Activated CD8-positive, alpha-beta memory T cell treated with anti-CD3 and anti-CD28 coated beads for 24 hours (primary cell): ENCODE results near the gene MED27.

Experiments used
- DNase-seq: peaks from one replicate; pipeline ENCODE4 v3.0.0-alpha.2; 2020

Gene MED27, protein sequence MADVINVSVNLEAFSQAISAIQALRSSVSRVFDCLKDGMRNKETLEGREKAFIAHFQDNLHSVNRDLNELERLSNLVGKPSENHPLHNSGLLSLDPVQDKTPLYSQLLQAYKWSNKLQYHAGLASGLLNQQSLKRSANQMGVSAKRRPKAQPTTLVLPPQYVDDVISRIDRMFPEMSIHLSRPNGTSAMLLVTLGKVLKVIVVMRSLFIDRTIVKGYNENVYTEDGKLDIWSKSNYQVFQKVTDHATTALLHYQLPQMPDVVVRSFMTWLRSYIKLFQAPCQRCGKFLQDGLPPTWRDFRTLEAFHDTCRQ

DNA sequence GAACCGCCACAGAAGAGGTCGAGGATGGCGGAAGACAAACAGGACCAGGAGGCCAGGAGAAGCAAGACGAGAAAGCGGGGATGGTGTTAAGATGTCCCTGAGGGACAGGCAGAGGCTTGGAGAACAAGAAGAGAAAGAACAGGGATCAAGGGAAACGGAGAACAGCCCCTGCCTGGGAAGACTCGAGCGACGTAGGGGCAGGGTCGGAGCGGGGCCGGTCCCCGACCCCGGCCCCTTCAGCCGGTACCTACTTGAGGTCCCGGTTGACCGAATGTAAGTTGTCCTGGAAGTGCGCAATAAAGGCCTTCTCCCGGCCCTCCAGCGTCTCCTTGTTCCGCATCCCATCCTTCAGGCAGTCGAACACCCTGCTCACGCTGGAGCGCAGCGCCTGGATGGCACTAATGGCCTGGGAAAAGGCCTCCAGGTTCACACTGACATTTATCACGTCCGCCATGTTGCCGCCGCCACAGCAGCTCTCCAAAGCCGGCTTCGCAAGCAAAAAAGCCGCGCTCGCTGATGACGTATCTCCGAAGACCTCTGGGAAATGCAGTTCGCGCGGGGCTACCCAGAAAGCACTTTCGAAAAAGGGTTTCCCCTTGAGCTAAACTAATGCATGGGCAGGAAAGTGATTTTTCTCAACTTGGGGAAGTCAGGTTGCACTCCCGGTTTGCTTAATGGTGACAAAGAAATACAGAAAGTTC is at the start of gene MED27:
Gene MED27 (minus strand): TSS at position 477 of the 701 bp plus-strand sequence. CDS start 23 bp downstream, at position 454.
- peak; percentile 95 for DNase-seq

DNA sequence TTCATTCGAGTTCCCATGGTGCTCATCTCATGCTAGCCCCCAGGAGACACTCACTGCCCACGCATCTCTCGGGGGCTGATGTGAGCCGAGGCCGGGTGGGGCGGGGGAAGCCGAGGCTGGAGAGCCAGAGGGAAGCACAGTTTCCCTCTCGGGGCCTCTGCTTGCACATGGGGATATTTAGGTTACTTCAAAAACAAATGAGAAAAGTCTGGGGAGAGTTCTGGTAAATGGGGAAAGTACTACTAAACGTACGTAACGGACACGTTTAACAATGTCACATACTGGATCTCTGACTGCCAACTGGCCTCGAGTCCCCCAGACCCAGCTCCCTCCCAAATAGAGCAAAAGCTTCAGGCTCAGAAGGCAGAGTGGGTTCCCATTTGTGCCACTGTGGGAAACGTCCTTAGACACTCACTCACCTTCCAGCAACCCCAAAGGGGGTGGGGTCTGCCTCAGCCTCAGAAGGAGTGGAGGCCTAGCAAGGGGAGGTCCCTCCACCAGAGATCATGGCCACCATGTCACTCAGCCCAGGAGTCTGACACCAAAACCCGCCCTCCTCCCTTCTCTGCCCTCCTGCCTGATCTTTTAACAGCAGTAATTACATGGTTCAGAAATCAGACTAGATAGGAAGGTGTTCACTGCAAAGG is 48.3 kb upstream of the MED27 start:
- DNase-seq: no peak

DNA sequence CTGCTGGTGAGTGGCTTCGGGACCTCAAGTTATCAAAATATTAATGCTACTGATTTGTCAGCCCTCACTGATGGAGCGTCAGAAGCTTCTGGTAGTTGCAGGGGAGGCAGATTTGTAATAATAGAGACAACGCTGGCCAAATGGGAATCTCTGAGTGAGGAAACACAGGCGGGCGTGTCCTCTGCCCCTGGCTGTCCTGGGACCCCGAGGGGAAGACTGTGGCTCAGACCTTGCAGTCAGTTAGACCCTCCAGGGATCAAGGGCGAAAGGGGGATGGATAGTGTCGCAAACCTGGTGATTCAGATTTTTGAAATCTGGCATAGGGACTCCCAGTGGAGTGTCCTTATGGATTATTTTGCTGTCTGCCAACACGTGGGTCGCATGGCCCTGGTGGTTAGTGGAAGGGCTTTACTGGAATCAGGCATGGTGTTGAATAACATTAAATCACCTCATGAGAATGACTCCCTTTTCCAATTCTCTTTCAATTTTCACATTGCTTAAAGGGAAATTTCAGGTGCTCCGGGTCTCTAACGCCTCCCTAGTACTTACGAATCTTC is 47.1 kb upstream of the MED27 start:
- no peak for DNase-seq

DNA sequence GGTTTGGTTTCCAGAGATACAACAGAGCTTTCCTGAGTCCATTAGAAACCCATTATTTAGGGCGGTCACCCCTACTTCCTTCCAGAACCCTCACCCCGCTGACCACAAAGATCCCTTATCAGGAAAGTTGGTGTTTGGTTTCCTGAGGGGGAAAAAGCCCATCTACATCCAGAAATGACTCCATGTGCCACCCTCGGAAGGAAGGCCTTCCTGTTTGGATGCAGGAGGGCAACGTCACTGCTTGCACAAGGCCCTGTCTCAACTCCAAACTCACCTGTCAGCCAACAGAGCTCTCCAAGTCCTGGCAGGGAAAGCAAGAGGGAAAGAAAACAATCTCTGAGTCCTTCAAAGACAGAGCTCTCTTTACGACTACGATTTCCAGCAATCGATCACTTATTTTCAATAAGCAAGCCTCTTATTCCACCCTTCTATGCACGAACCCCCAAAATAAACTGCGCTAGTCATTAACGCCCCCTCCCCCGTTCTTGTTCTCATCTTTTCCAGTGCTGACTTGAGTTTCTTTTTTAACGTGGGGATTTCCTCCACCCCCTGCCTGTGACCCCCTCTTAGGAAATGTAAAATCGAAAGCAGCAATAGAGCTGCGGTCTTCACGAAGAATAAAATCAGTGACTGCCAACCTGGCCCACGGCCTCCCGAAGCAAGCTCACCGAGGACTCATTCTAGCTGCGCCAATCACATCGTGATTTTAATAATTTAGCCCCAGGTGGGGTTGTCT is 46.4 kb upstream of the MED27 start:
- no peak for DNase-seq

DNA sequence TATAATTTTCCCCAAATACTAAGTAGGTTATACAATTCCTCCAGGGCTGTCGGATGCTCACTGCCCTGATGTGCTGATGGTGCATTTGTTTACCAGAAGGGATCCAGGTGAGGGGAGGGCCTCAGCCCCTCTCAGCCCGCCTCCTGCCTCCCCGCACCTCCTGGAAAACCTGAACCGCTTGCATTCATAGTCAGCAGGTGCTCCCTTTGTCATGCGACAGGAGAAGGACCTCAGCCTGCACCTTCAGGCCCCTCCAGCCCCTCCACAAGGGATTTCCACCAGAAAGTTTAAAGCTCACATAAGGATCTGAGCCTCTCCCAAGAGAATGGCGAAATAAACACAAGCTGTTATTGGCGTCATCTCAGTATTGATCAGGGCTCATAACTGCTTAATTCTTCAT is 45.7 kb upstream of the MED27 start:
- DNase-seq: no peak

DNA sequence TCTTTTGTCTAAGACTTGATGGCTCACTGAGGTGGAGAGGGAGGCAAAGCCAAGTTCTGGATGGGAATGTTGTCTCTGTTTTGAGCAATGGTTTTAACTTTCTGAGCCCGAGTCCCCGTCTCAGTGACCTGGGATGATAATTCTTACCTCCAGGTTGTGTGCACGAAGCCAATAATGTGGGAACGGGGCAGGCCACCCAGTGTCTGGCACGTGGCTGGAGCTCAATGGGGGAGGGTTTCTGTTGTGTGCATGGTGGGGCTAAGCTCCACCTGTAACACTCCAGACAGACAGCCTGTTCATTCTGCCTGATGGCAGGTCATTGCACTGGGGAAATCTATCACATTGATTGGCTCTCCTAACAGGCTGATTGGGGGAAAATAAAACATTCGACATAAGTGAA is 45.1 kb upstream of the MED27 start:
- no peak for DNase-seq

DNA sequence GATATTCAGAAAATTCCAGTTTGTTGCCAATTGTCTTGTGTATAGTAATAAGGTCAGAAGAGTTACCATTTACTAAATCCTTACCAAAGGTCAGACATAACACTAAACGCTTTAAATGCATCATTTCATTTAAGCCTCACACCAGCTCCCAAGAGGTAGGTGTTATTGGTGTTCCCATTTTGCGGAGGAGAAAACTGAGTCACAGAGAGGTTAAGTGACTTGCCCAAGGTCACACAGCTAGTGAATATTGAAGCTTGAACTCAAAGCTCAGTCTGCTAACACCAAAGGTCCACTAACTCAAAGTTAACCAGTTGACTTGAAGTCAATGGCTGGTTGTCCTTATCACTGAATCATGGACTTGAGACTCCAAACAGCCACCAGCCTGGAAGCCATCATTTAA is 41.4 kb upstream of the MED27 start:
- no peak for DNase-seq

DNA sequence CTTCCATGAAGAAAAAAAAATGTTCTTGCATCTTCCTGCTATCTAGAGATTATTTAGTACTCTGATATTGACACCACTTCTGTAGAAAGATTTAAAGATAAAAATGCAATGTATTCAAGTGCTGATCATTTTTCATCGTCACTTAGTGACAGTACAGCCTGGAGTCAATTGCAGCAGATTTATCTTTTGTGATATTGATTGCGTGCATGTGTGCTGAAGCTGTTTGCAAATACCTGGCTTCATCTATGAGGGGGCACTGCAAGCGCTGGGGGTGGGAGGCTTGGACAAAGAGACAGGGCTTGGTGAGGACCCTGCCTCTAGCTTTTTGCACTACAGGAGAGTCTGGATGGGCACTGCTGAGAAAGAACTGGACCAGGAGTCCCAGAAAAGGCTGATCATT is 38.0 kb upstream of the MED27 start:
- DNase-seq: no peak

DNA sequence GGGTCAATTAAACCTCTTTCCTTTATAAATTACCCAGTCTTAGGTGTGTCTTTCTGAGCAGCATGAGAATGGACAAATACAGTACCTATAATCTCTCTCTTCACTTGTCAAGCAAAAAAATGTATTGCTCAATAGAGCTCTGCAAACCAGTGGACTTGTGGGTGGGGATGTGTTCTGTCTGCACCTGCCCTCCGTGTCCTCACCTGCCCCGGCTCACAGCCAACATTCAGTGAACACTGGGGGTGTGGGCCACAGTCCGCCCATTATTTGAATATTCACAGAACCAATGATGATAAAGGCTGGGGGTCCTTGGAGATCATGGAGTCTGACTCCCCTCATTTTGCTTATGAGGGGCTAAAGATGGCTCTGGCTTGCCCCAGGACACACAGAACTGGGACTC is 36.9 kb upstream of the MED27 start:
- no peak for DNase-seq

DNA sequence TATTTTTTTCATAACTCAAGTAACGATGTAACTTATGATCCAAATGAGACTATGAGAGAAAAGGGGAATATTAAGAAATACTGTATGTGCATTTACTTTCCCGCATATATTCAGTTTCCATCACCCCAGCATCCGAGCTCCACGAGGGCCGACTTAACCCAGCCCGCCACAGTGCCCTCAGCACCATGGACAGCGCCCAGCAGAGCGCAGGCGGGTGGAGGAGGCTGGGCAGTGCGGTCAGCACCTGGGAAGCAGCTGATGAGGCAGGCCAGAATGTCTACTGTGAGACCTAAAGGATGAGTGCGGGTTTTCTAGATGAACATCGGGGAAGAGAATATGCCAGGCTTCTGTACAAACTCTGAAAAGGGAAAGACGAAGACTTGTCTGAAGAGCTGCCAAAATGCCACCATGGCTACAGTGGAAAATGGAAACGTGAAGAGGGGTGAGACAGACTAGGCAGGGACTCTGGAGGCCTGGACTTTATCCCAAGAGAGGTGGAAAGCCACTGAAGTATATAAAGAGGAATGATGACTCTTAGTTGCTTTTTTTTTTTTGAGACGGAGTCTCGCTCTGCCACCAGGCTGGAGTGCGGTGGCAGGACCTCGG is 34.5 kb upstream of the MED27 start:
- peak; percentile 62 for DNase-seq

DNA sequence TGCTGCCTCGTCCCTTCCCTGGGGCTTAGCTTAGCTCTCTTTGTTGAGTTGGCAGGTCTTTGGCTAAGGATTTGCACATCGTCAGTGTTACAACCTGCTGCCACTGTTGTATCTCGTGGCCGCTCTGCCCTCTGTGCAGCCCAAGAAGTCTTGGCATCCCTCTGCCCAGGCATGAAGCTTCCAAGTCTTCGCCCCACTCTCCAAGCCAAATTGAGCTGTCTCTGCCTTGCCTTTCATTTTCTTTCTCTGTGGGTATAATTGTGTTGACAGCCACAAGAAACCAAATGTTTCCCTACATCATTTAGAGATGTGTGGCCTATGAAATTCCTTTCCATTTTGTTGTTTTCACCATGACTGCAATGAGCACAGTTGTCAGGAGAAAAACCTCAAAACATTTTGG is 29.6 kb upstream of the MED27 start:
- no peak for DNase-seq

DNA sequence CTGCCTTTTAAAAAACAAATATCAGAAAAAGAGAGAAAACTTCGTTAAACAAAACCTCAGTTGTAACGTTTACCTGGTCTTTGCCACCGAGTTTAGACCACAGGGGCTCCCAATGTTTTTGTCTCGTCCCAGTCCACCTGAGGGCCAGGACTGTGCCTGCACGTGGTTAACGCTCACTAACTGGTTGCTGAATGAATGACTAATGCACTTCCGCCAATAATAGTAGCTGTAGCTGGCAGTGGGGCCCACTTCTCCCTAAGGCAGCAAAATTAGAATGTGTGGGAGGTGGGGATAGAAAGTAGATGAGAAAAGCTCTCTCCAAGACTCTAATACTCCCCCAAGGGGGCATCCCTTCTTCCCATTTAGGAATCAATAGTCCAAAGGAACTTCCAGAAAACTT is 29.1 kb upstream of the MED27 start:
- no peak for DNase-seq

DNA sequence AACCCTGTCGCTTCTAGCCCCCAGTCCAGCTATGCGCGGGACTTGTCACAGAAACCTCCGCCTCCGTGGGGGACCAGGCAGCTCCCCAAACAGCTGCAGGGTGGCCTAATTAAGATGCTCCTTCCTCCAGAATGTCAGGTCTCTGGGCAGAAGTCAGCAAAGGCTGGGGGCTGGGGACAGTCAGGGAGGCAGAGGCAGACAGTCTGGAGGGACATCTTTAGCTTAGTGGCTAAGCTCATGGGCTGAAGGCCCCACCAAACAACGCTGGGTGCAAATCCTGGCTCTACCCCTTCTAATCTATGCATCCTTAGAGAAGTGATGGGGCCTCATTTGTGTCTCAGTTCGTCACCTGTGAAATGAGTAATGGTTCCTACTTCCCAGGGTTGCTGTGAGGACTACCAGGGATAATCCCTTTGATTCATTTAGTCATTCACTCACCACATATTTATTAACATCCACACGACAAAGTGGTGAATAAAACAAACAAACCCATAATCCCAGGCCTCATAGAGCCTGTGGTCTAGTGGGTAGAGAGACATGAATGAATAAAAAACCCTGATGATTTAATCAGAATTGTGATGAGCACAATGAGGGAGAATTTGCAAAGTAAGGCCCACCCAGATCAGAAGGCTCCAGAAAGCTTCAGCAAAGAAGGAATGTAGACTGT is 20.2 kb upstream of the MED27 start:
- DNase-seq: no peak

DNA sequence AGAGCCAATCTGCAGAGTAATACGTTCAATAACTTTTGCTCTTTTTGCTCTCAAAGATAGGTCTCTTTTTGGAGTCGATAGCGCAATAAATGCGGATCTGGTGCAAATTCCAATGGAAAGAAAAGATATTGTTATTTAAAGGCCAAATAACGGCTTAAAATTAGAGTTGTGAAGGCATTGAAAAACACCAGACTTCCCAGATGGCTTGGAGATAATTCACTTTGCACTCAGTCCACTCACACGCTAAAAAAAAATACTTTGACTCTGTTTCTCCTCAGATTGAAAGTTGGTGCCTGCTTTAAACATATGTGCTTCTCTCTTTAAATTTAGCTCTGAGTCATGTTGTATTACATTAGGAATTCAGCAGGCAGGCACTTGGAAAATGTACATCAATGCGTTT is 19.5 kb upstream of the MED27 start:
- no peak for DNase-seq

DNA sequence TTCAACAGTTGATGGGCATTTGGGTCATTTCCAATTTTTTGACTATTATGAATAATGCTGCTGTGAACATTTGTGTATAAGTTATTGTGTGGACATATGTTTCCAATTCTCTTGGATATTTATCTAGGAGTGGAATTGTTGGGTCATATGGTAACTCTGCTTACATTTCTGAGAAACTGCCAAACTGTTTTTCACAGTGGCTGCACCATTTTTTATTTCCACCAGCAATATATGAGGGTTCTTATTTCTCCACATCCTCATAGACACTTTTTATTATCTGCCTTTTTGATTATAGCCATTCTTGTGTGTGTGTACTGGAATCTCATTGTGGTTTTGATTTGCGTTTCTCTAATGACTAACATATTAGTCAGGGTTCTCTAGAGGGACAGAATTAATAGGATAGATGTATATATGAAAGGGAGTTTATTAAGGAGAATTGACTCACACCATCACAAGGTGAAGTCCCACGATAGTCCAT is 14.7 kb upstream of the MED27 start:
- no peak for DNase-seq

DNA sequence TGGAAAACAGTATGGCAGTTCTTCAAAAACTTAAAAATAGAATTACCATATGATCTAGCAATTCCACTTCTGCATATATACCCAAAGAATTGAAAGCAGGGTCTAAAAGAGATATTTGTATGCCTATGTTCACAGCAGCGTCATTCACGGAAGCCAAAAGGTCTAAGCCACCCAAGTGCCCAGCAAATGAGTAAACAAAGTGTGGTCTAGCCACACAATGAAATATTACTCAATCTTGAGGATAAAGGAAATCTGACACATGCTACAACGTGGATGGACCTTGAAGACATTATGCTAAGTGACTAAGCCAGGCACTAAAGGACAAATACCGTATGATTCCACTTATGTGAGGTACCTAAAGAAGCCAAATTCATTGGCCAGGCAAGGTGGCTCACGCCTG is 11.1 kb upstream of the MED27 start:
- DNase-seq: no peak

DNA sequence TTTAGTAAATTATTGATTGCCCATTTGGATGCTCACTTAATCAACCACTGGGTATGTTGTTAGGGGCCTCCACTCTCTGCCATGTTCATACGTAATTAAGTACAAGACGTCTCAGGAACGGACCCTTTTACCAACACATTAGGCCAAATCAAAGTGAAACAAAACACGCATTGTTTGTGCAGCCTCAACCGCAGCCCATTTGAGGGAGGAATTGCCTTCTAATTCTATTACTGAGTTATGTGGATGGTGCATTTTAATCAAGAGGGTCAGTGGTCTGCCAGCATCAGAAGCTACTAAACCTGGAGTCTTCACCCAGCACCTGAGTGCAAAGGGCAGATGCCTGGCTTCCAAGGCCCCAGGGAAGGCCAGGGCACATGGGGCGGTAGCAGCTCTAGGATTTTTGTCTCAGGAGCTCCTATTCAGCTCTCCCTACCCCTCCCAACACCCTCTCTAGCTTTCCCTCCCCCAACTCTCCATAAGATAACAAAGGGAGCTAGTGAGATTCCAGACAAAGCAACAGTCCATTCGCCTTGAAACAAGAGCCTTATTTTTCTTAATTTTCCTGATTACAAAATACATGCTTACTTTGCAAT is 7.9 kb upstream of the MED27 start:
- DNase-seq: no peak

DNA sequence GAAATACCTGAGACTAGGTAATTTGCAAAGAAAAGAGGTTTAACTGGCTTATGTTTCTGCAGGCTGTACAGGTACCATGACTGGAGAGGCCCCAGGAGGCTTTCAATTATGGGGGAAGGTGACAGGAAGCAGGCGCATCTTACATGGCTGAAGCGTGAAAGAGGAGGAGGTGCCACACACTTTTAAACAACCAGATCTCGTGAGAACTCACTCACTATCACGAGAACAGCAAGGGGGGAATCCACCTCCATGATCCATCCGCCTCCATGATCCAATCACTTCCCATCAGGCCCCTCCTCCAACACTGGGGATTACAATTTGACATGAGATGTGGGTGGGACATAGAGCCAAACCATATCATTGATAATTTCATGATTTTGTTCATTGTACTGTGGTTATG is 2.5 kb upstream of the MED27 start:
- no peak for DNase-seq

DNA sequence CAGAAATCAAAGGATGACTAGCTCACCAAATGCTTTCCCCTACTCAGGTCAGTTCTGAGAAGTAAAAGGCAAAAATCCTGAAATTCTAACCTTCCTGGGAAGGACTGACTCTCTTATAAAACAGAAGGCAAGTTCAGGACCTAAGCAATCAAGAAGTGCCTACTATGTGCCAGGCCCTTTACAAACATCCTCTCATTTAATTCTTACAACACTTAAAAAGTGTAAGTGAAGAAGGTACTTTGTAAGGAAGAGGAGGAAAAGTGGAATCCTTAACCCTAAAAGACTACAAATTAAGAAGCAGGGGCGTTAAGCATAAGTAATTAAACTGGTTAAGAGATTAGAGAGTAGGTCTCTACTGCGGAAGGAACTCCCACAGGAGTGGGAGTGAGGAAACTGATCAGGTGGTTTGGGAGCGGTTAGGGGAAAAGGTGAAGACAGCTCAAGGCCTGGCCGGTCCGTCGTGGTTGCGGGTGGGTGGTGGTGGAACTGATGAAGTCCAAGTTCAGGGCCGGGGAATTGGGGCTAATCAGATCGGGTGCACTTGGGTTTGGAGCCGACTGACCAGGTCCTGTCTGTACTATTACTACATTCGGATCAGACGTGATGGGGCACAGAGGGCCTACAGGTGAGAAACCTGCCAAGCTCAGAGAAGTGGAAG is 839 bp downstream of the MED27 start:
- DNase-seq: peak; percentile 58

DNA sequence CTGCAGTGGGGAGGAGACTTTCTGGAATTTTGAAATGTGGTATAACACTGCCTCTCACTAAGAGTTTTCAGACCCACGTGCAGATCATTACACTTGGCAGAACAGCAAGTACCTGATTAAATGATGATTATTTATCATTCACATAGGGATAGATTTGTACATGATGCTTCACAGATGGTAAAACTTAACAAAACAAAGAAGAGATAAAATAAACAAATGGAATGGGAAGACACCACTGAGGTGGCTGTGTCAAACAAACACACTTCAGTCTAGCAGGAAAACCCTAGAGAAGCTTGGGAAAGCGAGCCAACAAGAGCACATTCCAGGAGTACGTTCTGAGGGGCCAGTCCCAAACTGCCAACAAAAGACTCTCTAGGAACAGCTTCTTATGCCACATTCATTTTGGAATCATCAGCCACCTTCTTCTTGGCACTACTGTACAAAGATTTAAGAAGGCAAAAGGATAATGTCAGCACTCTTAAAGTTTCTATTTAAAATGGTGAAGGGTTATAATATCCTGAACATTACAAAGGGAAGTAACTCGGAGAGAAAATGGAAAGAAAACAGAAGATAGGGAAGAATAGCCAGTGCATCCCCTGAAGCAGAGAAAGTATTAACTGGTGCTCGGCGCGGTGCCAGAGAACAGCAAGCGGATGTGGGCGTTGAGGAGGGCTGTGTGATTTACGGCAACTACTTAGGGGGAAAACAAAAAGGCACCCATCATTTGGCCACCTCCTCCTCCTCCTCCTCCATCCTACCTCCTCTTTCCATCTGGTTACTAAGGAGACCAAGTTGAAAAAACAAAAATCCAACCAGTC is 1.6 kb downstream of the MED27 start:
- DNase-seq: no peak
